Keratinocyte (primary cell): Measurements from ENCODE around the gene IDH3A.

Source experiments
- CTCF ChIP-seq, 3 experiments: IDR thresholded peaks in 1 of 3; conservative IDR thresholded peaks in 1 of 3; optimal IDR thresholded peaks in 1 of 3; 2 replicates in 2 of 3; 3 replicates in 1 of 3; pipeline versions ENCODE3 to v1.5.1; 2011; ENCODE audit warnings: low read length in 3 of 3, mild to moderate bottlenecking in 3 of 3, moderate library complexity in 2 of 3, control low read depth in 1 of 3, inconsistent platforms in 1 of 3; ENCODE audit not compliant: insufficient read depth in 2 of 3; ENCODE audit errors: extremely low read depth in 1 of 3
- EZH2 ChIP-seq: IDR thresholded peaks from one replicate; pipeline ENCODE4 v1.6.1; 2012; ENCODE audit warnings: inconsistent platforms, mild to moderate bottlenecking, low read length, moderate library complexity

- TF ChIP-seq CTCF (optimal IDR thresholded peaks at IDR 0.05 in 1 of 3, IDR thresholded peaks at IDR 0.05 in 1 of 3, conservative IDR thresholded peaks at IDR 0.05 in 1 of 3; ENCODE audit: extremely low read depth in 1 of 3, insufficient read depth in 2 of 3, low read length in 3 of 3) (no peak), EZH2 (no peak)
These were observed 57.9 kb downstream of the IDH3A start for GRCh38 chr15:78207110-78207458.
